Measurements from ENCODE around the gene BACE1.

GRCh38 chr11:117279711-117280376, 36.2 kb downstream of the BACE1 start:
- no peak for TF ChIP-seq POLR2A (IDR thresholded peaks at IDR 0.05)
- TF ChIP-seq EP300 (IDR thresholded peaks at IDR 0.05), result no peak
- TF ChIP-seq CTCF (IDR thresholded peaks at IDR 0.05), result no peak
